Cardiac muscle cell (in vitro differentiated cells and primary cell): ENCODE data around the gene INTS7. TPM values are rescaled to one million over a fixed set of nuclear protein-coding genes. Genes with fewer than 3 reads are reported as not detected.
"Not testable (repeated sequence)": the region's sequence is repeated elsewhere in the genome, so short reads cannot be mapped to it uniquely, and the experiment has no call there.

Experiments
- DNase-seq, 2 donors: peaks; one replicate each; pipeline versions ENCODE4 v3.0.0 to v3.0.0-alpha.2; 2010 to 2017; ENCODE audit warnings: low read depth in 1 of 2, low spot score in 1 of 2
- H3K27ac ChIP-seq: fragments of 200-600 bp; sonication (generic); 2 replicates; pipeline ENCODE4 v1.5.1; 2016
- H3K27me3 ChIP-seq: fragments of 200-600 bp; sonication (generic); 2 replicates; pipeline ENCODE4 v1.6.0; 2016; ENCODE audit warnings: control low read depth
- H3K36me3 ChIP-seq: fragments of 200-600 bp; sonication (generic); 2 replicates; pipeline ENCODE4 v1.5.1; 2016; ENCODE audit warnings: control low read depth
- H3K4me1 ChIP-seq: fragments of 200-600 bp; sonication (generic); 2 replicates; pipeline ENCODE4 v1.8.1; 2017; ENCODE audit warnings: low read depth, mild to moderate bottlenecking, mixed run types
- H3K4me3 ChIP-seq: fragments of 200-600 bp; sonication (generic); 2 replicates; pipeline ENCODE4 v1.5.1; 2016; ENCODE audit warnings: mild to moderate bottlenecking
- H3K9me3 ChIP-seq: fragments of 200-600 bp; sonication (generic); 2 replicates; pipeline ENCODE4 v1.5.1; 2017; ENCODE audit warnings: low read depth, mild to moderate bottlenecking, control low read depth
- polyA plus RNA-seq: library from polyadenylated mRNA; unstranded; fragments of >200 nt; fragmentation: Nextera tagmentation; extraction: Ambion mirVana; gene quantifications from 2 replicates; pipeline ENCODE4 v1.2.1, GENCODE V29; 2016
- total RNA-seq: library from RNA; depleted of rRNA; stranded (reverse); fragments of >200 nt; gene quantifications from 2 replicates; pipeline ENCODE4 v1.2.3, GENCODE V29; 2016
- TF ChIP-seq, protein P1 (sequence below): IDR thresholded peaks from 2 replicates; pipeline ENCODE4 v1.5.1; 2012; ENCODE audit warnings: low read depth, mild to moderate bottlenecking, low read length

INTS7 gene
- total and polyA plus RNA-seq, 2 experiments from 2014 or later = 5.6 to 11.3 TPM

DNA sequence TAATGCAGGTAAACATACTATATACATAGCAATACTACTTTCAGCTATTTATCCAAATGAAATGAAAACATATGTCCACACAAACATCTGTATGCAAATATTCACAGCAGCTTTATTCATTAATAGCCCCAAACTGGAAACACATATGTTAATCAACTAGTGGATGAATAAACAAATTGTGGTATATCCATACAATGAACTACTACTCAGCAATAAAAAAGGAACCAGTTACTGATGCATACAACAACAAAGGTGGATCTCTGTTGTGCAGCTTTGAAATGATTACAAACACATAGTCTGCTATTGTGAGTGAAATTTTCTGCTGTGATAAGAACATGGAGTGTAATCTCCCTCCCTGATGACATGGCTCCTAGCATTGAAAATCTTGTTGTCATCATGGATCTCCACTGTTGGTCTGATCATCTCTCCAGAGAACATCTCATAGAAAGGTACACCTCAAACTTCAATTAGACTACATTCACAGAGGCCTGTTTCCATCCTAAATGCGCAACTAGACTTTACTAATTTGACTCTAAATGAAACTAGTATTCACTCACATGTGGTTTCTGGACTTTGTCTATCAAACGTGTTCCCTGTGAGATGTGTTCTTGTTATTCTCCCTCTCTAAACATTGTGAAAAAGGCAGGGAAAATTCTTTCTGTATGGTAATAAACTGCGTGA lies 10.7 kb downstream of the INTS7 start:
- H3K27me3 ChIP-seq = no peaks in the 10 kb centered on the region
- TF ChIP-seq, protein P1, sequence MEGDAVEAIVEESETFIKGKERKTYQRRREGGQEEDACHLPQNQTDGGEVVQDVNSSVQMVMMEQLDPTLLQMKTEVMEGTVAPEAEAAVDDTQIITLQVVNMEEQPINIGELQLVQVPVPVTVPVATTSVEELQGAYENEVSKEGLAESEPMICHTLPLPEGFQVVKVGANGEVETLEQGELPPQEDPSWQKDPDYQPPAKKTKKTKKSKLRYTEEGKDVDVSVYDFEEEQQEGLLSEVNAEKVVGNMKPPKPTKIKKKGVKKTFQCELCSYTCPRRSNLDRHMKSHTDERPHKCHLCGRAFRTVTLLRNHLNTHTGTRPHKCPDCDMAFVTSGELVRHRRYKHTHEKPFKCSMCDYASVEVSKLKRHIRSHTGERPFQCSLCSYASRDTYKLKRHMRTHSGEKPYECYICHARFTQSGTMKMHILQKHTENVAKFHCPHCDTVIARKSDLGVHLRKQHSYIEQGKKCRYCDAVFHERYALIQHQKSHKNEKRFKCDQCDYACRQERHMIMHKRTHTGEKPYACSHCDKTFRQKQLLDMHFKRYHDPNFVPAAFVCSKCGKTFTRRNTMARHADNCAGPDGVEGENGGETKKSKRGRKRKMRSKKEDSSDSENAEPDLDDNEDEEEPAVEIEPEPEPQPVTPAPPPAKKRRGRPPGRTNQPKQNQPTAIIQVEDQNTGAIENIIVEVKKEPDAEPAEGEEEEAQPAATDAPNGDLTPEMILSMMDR = no peak
- no peaks in the 10 kb centered on the region for H3K36me3 ChIP-seq
- no peaks in the 10 kb centered on the region for H3K9me3 ChIP-seq
- H3K4me3 ChIP-seq = no peak overlapping the region
- H3K4me1 ChIP-seq = peaks cover 5% of the 10 kb centered on the region
- DNase-seq = no peak
- H3K27ac ChIP-seq = no peak overlapping the region

DNA sequence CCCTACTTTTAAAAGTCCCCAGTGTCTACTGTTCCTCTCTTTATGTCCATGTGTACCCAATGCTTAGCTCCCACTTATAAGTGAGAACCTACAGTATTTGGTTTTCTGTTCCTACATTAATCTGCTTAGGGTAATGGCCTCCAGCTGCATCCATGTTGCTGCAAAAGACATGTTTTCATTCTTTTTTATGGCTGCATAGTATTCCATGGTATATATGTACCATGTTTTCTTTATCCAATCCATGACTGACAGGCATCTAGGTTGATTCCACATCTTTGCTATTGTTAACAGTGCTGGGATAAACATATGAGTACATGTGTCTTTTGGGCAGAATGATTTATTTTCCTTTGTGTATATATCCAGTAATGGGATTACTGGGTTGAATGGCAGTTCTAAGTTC lies 12.4 kb downstream of the INTS7 start:
- H3K27me3 ChIP-seq, H3K36me3 ChIP-seq, H3K9me3 ChIP-seq, H3K4me1 ChIP-seq, DNase-seq, H3K4me3 ChIP-seq, H3K27ac ChIP-seq: not testable (repeated sequence)

DNA sequence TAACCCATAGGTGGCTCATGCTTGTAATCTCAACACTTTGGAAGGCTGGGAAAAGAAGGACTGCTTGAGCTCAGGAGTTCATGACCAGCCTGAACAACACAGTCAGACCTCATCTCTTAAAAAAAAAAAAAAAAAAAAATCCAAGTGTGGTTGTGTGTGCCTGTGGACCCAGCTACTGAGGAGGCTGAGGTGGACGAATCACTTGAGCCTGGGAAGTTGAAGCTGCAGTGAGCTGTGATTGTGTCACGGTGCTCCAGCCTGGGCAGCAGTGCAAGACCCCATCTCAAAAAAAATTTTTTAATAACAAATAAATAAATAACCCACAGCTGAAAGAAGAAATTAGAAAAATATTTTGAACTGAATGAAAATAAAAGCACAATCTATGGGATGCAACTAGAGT lies 13.8 kb downstream of the INTS7 start:
- TF ChIP-seq, protein P1 = no peak

DNA sequence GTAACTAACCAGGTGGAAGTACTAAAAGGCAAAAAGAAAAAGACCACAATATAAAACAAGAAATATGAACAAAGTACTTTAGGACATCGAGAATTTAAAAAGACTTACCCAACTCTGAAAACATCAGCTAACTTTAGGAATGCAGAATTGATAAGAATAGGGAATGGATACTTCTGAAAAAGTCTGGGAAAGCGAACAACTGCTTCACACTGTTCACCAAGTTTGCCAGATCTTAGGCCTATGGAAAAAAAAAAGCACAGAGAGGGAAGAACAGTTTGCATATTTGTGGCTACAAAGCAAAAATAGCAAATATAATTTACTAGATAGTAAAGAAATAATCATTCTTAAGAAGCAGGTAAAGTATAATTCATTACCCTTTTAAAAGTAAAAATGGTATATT lies 14.4 kb downstream of the INTS7 start:
- TF ChIP-seq, protein P1 = no peak
- Histone ChIP-seq H3K27ac (no peak overlapping the region), H3K27me3 (no peaks in the 10 kb centered on the region), H3K9me3 (no peaks in the 10 kb centered on the region), H3K4me1 (no peaks in the 10 kb centered on the region), H3K4me3 (no peak overlapping the region), H3K36me3 (peaks cover 7% of the 10 kb centered on the region)
- DNase-seq = no peak

More for the DNA sequence above, 13.8 kb downstream of the INTS7 start:
- Histone ChIP-seq H3K36me3 (peaks cover under 1% of the 10 kb centered on the region), H3K4me1 (no peaks in the 10 kb centered on the region), H3K27ac (no peak overlapping the region), H3K4me3 (no peak overlapping the region), H3K9me3 (no peaks in the 10 kb centered on the region), H3K27me3 (no peaks in the 10 kb centered on the region)
- DNase-seq = no peak

DNA sequence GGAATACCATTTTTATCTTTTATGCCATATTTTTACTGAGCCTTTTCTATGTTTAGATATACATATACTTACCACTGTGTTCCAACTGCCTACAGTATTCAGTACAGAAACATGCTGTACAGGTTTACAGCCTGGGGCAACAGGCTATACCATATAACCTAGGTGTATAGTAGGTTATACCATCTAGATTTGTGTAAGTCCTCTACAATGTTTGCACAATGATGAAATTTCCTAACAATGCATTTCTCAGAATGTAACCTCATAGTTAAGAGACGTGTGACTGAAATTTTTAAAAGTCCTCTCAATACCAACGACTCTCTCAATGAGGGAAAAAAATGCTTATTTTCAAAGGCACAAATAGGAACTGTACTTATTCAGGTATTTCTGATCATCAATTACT lies 21.7 kb downstream of the INTS7 start:
- Histone ChIP-seq H3K27ac (no peak overlapping the region), H3K27me3 (no peaks in the 10 kb centered on the region), H3K4me3 (no peak overlapping the region), H3K36me3 (peaks cover 9% of the 10 kb centered on the region), H3K9me3 (no peaks in the 10 kb centered on the region), H3K4me1 (no peaks in the 10 kb centered on the region)
- TF ChIP-seq, protein P1 = no peak
- no peak for DNase-seq

DNA sequence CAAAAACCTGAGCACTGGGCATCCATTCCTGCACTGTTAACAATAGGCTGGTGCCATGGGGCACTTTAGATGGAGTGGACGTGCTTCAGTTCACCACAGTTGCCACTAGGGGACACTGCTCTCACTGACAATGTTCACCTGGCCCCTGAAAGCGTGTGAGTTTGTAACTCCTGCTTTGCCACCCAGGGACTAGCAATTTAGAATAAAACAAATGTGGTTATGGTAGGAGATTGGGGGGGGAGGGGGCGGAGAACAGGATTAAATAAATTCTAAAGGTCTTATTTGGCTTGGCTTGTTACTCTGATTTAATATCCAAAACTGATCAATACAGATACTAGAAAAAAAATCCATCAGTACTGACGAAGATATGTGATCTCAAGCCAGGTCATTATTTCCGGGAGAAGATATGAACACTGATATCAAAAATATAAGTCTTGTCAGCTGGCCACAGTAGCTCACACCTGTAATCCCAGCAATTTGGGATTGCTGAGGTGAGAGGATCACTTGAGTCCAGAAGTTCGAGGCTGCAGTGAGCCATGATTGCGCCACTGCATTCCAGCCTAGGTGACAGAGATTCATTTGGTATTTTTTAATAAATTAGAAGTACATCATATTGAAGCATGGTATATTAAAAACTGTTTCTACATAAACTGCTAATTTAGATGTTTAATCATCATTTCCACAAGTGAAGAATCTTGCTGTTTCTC lies 23.2 kb downstream of the INTS7 start:
- H3K36me3 ChIP-seq = peaks cover 12% of the 10 kb centered on the region
- peak; percentile 76 to 77 for DNase-seq
- H3K27me3 ChIP-seq = no peaks in the 10 kb centered on the region
- H3K4me1 ChIP-seq = no peaks in the 10 kb centered on the region
- TF ChIP-seq, protein P1 = peak; percentile 99
- no peak overlapping the region for H3K4me3 ChIP-seq
- no peak overlapping the region for H3K27ac ChIP-seq
- no peaks in the 10 kb centered on the region for H3K9me3 ChIP-seq
